Measurements from ENCODE around the gene NSMCE1. TPM values are rescaled to one million over a fixed set of nuclear protein-coding genes. Genes with fewer than 3 reads are reported as not detected.

Gene NSMCE1
- total RNA-seq, 1 experiment from 2014 or later = 19.3 TPM

GRCh38 chr16:27217256-27217655, 51.3 kb downstream of the NSMCE1 start:
- H2AFZ ChIP-seq (ENCODE audit: low read length) = no peak overlapping the region
- no peaks in the 10 kb centered on the region for H3K79me2 ChIP-seq (ENCODE audit: insufficient read depth, low read length)
- H3K14ac ChIP-seq (ENCODE audit: insufficient read depth, low read length) = no peak overlapping the region
- no peak overlapping the region for H2BK5ac ChIP-seq (ENCODE audit: insufficient read length, low read length)
- H2BK15ac ChIP-seq (ENCODE audit: low read depth, low read length) = no peak overlapping the region
- H4K5ac ChIP-seq (ENCODE audit: insufficient read length, low read depth, low read length) = no peak overlapping the region
- H3K4ac ChIP-seq (ENCODE audit: low read depth, low read length) = no peak overlapping the region; the same call in 1 of the 2 replicates
- H3K27ac ChIP-seq (ENCODE audit: insufficient read length, low read depth, low read length) = no peak overlapping the region
- peak; percentile 64 for DNase-seq
- Mint-ChIP-seq H3K4me3 (no peak overlapping the region), H3K27me3 (ENCODE audit: low read depth) (no peaks in the 10 kb centered on the region), H3K27ac (peak overlapping the region in 2 of 3 experiments; percentile 59 to 95; a peak in 3 of 7 replicates), H3K9me3 (no peaks in the 10 kb centered on the region), H3K4me1 (peaks cover 2 to 4% of the 10 kb centered on the region in 2 experiments), H3K36me3 (ENCODE audit: insufficient read depth in 1 of 3, low read depth in 3 of 3) (peaks cover 5 to 20% (median 19%) of the 10 kb centered on the region in 3 experiments; a peak in 6 of 7 replicates)
- no CpG with 5 or more reads among the region's 10 CpGs for WGBS (ENCODE audit: extremely low coverage, insufficient read length, low lambda C conversion rate)
- no peak overlapping the region for H3T11ph ChIP-seq (ENCODE audit: low read length)
- H3K56ac ChIP-seq (ENCODE audit: insufficient read length, low read depth, low read length) = no peak overlapping the region
- H3K23ac ChIP-seq (ENCODE audit: insufficient read length, low read depth, low read length) = no peak overlapping the region
- TF ChIP-seq CTCF (conservative IDR thresholded peaks at IDR 0.05) = no peak
- H3K4me2 ChIP-seq (ENCODE audit: insufficient read depth, insufficient read length, low read length) = no peak overlapping the region
- 0 out of 2 replicates have a peak, but pooled peaks cover 2% of the 10 kb centered on the region for H3K4me1 ChIP-seq (ENCODE audit: insufficient read depth, low read length)
- H3K9me3 ChIP-seq (ENCODE audit: control insufficient read depth, low read depth, low read length) = no peaks in the 10 kb centered on the region
- H2BK120ac ChIP-seq (ENCODE audit: low read depth, low read length, poor library complexity, severe bottlenecking) = no peak overlapping the region
- H3K79me1 ChIP-seq (ENCODE audit: insufficient read depth, low read depth, low read length, poor library complexity, severe bottlenecking) = no peaks in the 10 kb centered on the region
- no peak overlapping the region for H4K8ac ChIP-seq (replicated peaks; ENCODE audit: insufficient read length, low read depth, low read length)
- no peak overlapping the region for H3K18ac ChIP-seq (ENCODE audit: insufficient read length, low read depth, low read length)
- H4K91ac ChIP-seq (ENCODE audit: insufficient read length, low read depth, low read length) = no peak overlapping the region
- no peak overlapping the region for H3K9ac ChIP-seq (ENCODE audit: extremely low read depth, insufficient read length, low read length)
- H2BK12ac ChIP-seq (ENCODE audit: insufficient read length, low read depth, low read length) = no peak overlapping the region
- H3K27me3 ChIP-seq (ENCODE audit: insufficient read depth, low read length) = no peaks in the 10 kb centered on the region
- H2BK20ac ChIP-seq (ENCODE audit: low read depth, low read length, poor library complexity, severe bottlenecking) = no peak overlapping the region
- H4K20me1 ChIP-seq (ENCODE audit: control insufficient read depth, insufficient read depth, insufficient read length) = no peaks in the 10 kb centered on the region
- H2AK5ac ChIP-seq (ENCODE audit: insufficient read length, low read length) = no peak overlapping the region
- no peaks in the 10 kb centered on the region for H3K23me2 ChIP-seq (ENCODE audit: insufficient read length, low read depth, low read length, poor library complexity, severe bottlenecking)

Data from H9 (cell line).